Epidermal melanocyte (primary cell): ENCODE results near the gene SDHAF4.
"Not testable (repeated sequence)": the region's sequence is repeated elsewhere in the genome, so short reads cannot be mapped to it uniquely, and the experiment has no call there.

Experiments used
- DNase-seq: peaks from one replicate; pipeline ENCODE4 v3.0.0; 2011; ENCODE audit warnings: low spot score; ENCODE audit not compliant: insufficient read length

SDHAF4 gene

DNA sequence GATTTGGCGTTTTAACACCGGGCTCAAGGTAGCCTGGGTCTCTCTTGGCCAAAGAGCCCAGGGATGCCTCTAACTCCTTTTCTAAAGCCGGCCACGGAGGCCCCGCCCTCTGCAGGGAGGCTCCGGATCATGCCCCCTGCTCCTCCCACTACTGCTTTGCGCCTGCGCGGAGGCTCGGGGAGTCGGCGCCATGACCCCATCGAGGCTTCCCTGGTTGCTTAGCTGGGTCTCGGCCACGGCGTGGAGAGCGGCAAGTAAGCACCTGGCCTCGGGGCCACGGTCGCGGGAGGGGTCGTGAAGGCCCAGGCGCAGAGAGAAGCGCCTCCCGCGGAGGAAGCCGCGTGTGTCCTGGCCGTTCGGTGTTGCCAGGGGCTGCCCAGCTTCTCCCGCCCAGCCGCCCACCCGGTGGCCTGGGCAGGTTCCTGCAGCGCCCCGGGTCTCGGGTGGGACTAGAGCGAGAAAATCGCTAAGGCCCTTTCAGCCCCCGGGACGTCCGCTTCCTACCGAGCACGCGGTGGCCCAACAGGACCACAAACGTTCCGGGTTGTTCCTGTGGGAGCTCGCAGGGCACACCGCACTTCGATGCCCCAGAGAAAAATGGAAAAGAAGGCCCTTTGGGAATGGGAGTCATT lies at the start of gene SDHAF4:
Gene SDHAF4 (plus strand): TSS at position 180 of the 632 bp plus-strand sequence. CDS start 11 bp downstream, at position 191.
- DNase-seq, result peak; percentile 92

DNA sequence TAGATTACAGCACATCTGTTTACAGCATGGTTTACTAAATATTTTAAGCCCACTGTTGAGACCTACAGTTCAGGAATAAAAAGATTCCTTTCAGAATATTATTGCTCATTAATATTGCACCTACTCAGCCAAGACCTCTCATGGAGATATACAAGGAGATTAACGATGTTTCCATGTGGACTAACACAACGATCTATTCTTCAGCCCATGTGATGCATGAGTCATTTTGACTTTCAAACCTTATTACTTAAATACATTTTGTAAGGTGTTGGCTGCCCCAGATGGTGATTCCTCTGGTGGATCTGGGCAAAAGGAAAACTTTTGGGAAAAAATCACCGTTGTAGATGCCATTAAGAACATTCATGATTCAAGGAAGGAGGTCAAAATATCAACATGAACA lies 48.0 kb upstream of the SDHAF4 start:
- no peak for DNase-seq

DNA sequence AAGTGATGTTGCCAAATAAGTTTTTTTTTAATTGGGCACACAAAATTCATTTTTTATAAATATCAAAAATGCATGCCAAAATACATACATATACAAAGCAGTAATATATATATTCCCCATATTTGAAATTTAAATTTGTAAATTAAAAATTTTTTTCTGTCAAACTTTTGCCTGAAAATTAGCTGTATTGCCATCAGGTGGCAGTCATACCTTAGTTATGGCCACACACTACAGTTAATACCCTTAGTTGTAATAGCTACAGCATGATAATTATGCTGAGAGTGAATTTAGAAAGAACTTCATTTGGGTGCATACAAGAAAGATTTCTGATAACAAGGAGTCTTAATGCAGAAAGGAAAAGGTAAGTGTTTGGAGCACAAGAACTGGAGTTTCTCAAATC lies 46.2 kb upstream of the SDHAF4 start:
- no peak for DNase-seq

DNA sequence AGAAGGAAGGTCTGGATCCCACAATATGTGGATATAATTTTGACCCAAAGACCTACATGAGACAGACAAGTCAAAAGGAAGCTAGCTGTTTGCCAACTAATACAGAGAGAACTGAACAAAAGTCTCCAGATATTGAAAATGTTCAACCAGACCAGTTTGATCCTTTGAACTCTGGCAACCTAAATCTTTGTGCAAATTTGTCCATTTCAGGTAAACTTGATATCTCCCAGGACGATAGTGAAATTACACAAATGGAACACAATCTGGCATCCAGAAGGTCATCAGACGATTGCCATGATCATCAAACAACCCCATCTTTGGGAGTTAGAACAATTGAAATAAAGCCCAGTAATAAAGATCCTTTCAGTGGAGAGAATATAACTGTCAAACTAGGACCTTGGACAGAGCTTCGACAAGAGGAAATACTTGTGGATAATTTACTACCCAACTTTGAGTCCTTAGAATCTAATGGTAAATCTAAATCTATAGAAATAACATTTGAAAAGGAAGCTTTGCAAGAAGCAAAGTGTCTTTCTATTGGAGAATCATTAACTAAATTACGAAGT lies 41.9 kb upstream of the SDHAF4 start:
- no peak for DNase-seq

DNA sequence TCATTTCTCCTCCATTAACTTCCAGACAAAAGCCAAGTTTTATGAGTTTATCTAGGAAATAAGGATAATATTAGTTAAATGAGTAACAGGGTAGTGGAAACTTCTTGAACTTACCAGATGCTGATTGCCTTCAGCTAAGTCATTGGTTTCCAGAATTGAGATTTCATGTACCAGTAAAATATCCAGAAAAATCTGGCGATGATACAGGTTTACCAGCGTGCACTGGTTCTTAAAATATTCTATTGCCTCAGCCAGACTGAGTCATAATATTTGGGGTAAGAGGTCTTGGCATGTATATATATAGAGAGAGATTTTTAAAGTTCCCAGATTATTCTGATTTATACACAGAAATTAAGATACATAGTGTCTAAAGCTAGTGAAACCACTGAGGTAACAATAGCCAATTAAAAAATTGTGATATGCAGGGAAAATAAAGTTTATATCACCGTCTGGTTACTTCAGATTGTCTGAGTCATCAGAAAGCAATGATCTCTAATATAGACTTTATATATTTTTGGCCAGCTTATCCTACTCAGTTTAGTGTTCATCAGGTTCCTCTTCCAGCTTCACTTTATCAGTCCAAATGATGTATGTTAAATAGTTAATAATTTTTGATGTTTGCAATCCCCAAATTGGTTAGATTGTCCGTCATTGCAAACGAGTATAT lies 39.5 kb upstream of the SDHAF4 start:
- no peak for DNase-seq

DNA sequence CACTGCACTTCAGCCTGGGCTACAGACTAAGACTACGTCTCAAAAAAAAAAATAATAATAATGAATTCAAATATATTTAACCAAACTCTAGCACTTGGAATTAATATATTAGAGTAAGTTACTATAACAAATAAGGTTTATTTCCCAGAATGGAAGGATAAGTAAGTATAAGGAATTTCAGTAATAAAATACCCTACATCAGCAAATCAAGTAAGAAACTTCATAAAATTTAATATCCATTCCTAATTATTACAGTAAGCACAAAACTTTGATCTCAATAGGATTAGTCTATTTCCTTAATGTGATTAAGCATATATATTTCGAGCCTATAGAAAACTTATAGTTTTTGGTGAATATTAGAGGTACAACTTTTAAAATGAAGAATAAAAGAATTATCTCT lies 36.7 kb upstream of the SDHAF4 start:
- DNase-seq, result no peak

DNA sequence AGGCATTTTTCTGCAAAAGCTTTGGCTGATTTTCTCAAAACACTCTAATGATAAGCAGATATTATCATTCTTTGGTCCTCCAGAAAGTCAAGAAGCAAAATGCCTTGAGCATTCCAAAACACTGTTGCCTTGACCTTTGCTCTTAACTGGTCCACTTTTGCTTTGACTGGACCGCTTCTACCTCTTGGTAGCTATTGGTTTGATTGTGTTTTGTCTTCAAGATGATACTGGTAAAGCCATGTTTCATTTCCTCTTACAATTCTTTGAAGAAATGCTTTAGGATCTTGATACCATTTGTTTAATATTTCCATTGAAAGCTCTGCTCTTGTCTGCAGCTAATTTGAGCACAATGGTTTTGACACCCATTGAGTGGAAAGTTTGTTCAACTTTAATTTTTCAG lies 35.6 kb upstream of the SDHAF4 start:
- no peak for DNase-seq

DNA sequence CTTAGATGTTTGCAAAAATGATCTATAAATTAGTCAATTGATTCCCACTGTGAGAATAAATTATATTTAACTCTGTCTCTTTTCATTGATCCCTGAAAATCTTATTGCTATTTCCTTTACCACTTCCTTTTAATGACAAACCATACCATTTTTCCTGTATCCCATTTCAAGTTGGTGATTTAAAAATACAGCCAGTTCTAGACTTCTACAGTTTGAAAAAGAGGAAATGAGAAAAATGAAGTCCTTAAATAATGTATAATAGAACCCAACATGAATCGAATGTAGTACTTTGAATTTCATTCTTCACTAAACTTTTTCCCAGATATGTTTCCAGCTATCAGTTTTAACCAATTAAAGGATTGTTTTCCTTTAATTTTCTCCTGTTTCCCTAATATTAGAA lies 29.5 kb upstream of the SDHAF4 start:
- DNase-seq, result no peak

DNA sequence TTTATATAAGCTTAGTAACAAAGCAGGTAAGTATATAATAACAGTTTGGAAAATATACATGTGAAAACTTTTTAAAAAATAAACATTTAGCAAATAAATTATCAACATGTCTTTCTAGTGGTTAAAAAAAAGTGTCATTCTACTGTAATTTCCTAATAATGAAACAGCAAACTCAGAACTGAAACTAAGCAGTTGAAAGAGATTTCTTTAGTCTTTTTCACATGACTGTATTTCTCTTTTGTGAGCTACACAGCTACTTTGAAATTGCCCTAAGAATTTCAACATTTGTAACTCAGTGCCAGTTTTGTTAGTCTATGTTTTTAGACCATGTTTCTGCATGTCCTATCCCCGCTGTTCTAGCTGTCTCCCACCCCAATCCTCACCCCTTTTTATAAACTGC lies 28.4 kb upstream of the SDHAF4 start:
- no peak for DNase-seq

DNA sequence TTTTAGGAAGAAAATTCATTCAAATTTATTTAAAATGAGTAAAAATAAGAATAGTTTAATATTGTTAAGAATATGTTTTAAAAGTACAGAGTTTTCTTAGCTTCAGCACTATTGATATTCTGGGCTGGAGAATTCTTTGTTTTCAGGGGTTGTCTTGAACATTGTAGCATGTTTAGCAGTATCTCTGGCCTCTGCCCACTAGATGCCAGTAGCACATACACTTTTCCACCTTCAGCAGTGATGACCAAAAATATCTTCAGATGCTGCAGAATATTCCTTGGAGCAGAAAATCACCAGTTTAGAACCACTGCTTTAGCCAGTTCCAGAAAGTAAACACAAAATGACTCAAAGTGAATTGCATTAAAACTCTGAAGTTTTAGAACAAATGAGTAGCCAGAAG lies 19.4 kb upstream of the SDHAF4 start:
- DNase-seq, result no peak

DNA sequence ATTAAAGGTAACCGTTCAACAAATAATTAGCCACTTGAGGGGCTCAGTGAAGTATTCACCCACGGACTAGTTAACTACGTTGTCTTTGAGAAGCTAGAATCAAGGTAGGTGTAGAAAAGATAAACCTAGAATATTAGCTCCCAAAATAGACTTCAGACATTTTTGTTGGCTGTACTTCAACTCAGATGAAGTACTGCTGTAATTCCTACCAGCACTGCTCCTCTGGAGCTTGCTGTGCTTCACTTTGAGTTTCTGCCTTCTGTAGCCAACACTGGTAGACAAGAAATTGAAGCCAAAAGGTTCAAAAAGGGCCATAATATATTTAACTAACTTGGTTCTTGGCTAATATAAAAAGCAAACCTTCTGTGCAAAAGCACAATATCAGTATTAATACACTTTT lies 18.8 kb upstream of the SDHAF4 start:
- no peak for DNase-seq

DNA sequence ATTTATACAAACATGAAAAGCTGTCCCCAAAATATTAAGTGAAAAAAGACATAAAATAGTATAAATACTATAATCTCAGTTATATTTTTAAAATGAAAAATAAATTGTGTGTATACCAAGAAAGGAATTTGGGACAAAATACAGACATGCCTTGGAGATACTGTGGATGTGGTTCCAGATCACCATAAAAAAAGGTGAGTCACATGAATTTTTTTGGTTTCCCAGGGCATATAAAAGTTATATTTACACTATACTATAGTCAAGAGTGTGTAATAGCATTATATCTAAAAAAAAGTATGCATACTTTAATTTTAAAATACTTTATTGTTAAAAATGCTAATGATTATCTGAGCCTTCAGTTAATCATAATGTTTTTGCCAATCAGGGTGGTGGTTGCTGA lies 17.4 kb upstream of the SDHAF4 start:
- no peak for DNase-seq

DNA sequence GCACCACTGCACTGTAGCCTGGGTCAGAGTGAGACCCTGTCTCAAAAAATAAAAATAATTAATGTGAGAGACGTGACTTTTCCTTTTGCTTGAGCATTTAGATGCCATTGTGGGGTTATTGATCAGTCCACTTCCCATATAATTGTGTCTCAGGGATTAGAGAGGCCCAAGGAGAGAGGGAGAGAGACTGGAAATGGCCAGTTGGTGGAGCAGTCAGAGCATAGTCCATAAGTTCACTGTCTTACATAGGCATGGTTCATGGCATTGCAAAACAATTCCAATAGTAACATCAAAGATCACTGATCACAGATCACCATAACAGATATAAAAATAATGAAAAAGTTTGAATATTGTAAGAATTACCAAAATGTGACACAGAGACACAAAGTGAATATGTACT lies 15.2 kb upstream of the SDHAF4 start:
- no peak for DNase-seq

DNA sequence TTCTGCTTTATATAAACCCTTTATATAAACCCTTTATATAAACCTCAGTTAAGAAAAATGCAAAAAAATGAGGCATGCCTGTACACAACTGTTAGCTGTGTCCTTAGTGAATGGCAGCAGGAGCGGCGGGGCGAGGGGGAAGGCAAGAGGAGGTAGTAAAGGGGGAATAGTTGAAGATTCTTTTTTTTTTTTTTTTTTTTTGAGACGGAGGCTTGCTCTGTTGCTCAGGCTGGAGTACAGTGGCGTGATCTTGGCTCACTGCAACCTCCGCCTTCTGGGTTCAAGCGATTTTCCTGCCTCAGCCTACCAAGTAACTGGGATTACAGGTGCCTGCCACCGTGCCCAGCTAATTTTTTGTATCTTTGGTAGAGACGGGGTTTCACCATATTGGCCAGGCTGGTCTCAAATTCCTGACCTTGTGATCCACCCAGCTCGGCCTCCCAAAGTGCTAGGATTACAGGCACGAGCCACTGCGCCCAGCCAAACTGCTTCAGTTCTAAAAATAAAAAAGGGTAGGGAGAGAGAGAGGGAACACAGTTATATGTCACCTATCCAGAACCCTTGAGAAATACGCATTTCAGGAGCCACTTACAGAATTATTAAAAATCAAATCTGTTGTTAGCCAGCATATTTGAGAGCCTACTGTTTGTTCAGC lies 14.3 kb upstream of the SDHAF4 start:
- not testable (repeated sequence) for DNase-seq

DNA sequence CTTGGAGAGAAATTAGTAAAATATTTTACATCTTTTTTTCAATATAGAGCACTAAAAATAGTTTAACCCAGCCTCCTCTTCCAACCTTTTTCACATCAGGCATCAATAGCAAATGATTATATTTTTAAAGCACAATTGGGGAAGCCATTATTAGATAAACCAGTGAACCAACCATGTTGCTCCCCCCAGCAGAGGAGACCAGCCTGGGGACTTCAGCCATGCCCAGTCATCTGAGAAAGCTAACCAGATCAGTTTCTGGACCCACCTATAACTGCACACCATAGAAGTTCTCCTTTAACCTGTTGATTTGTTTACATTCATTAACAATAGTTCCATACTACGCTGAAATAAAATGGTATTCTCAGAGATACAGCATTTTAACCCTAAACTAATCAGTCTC lies 13.8 kb upstream of the SDHAF4 start:
- DNase-seq, result no peak

DNA sequence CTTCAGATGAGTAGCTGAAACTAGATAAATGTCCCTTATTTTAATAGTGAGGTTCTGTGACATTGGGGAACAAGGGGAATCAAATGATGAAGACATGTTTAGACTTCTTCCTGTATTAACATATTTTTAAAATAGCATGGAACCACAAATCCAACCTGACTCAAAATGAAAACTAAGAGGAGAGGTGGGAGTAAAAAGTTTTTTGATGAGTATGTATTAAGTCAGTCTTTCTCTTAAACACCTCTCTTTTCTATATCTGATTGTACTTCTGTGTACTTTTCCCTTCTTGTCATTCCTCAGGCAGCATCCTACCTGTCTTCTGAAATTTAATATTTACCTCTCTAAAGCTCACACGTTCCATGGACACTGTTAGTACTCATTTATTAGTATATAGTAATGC lies 8.7 kb upstream of the SDHAF4 start:
- no peak for DNase-seq

DNA sequence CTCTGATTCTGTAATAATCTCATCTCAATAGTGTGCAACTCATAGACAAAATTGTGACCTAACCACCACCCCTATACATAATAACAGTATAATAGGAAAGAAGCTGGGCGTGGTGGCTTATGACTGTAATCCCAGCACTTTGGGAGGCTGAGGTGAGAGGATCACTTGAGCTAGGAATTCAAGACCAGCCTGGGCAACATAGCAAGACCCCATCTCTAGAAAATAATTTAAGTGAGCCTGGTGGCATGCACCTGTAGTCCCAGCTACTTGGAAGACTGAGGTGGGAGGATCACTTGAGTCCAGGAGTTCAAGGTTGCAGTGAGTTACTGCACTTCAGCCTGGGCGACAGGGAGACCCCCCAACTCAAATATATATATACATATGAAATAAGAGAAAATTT lies 4.3 kb upstream of the SDHAF4 start:
- not testable (repeated sequence) for DNase-seq

DNA sequence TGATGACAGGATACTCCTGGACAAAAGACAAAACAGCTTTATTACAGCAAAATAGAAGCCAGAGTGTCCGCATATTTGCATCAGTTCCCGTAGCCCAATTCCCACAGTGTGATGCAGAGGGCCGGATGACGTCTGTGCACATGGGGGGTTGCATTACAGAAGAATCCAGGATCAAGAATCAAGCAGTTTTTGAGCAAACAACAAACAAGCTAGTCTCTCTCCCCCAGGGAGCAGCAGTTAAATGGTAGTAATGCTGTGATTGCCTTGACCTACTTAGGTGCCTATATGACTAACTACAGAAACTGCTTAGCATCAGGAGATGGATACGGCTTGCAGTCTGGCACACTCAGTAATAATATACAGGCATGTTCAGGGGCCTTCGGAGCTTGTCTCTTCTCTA lies 3.2 kb upstream of the SDHAF4 start:
- DNase-seq, result no peak

DNA sequence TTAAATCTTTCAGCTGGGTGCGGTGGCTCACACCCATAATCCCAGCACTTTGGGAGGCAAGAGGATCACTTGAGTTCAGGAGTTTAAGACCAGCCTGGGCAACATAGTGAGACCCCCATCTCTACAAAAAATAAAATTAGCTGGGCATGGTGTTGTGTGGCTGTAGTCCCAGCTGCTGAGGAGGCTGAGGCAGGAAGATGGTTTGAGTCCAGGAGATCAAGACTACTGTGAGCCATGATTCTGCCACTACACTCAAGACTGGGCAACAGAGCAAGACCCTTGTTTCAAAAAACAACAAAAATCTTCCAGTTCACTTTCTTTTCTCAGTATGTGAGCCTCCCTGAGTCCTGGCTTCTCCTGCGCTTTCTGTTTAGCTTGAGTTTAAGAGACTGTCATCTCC lies 7.9 kb downstream of the SDHAF4 start:
- no peak for DNase-seq

DNA sequence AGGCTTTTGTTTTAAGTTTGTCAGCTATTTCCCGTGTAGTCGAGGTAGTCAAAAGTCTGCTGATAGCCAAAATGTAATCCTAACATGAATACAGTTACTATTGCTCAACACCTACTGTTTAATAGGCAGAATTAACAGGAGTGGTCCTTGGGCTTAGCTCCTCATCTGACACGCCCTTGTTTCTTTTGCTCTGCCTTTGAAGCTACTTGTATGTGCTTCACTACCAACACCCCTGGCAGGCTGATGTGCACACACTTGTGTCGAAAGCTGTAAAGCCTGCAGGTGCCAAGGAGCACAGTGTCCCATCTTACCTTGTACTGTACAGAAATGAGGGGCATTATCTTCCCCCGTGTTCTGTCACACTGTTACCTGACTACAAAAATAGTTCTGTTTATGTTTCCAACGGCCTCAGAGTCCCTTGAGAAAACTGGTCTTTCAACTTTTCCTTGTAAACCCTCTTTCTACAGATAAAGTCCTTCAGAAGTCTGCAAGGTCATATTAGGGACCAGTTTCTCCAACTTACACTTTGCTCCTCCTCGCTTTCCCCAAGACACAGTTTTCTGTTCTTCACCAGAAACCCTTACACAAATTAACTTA lies 9.3 kb downstream of the SDHAF4 start:
- DNase-seq, result no peak

DNA sequence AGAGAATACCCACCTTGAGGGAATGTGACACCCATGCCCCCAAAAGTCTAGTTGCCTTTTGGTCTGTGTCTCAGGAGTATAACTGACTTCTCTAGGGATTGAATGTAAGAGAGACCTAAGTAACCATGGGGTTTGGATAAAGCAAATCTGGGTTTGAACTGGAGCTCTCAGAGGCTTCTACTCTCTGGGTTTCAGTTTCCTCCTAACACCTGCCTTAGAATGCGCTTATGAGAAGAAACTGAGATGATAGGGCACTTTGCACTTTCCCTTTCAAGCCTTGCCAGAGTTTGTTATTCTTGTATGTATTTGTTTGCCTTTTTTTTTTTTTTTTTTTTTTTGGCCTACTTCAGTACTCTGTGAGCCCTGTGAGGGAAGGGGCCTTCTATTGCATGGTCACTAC lies 19.4 kb downstream of the SDHAF4 start:
- DNase-seq, result no peak

DNA sequence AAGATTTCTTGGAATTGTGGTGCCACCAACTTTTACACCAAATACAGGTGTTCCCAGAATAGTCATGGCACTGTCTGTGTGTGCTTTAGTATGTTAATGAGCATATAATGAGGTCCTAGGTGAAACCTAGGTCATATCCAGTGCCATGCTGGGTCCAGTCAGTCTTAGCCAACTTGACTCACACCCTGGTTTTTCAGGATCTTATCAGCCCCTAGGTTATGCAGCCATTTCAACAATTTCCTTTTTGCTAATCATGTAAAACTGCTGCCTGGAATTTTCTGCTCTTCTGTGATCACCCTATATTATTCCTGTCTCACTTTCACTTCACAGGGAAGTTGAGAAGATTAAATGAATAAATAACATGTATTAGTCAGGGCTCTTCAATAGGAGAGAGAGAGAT lies 23.7 kb downstream of the SDHAF4 start:
- DNase-seq, result no peak
